HG03442 (cell line): ENCODE measurements around the gene CSNK2B.
"Not testable (repeated sequence)": the region's sequence is repeated elsewhere in the genome, so short reads cannot be mapped to it uniquely, and the experiment has no call there.

Experiments used
- ATAC-seq: cut with Tn5 transposase; IDR thresholded peaks from one replicate; pipeline ENCODE4 v1.9.1; 2021; ENCODE audit warnings: mild to moderate bottlenecking, moderate library complexity; ENCODE audit not compliant: unreplicated experiment

The CSNK2B gene

DNA sequence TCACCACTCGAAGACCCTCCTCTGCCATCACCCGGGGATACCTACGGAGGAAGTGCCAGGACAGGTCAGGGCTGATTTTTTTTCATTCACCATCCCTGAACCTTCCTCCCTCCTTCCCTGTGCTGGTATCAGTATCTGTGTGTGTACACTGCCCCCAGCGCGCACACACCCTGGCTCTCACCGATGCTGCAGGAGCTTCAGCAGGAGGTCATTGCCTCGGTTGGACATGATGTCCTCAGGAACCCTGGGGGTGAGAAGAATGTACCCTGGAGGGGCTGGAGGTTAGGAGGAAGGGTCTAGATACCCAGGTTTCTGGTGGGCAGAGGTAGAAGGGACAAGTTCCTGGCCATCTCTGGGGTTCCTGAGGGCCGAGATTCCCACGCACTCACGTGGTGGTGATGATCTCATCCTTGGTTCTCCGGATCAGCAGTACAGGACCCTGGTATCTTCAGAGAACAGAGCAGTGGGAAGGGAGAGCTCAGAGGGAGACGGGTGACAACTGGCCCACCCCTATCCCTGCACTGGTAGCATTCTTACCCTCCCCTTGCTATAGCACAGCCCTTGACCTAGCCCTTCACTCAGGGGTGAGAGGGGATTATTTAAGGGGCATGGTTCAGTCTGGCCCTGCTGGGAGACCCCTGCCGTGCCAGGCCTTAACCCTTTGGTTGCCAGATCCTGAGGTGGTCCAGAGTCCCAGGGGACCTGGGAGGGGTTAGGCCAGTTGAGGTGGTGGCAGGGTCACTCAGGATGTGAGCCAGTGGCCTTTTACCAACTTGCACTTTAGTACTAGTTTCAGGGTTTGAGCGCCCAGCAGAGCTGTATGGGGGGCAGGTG lies 22.2 kb downstream of the CSNK2B start:
- no peak for ATAC-seq

DNA sequence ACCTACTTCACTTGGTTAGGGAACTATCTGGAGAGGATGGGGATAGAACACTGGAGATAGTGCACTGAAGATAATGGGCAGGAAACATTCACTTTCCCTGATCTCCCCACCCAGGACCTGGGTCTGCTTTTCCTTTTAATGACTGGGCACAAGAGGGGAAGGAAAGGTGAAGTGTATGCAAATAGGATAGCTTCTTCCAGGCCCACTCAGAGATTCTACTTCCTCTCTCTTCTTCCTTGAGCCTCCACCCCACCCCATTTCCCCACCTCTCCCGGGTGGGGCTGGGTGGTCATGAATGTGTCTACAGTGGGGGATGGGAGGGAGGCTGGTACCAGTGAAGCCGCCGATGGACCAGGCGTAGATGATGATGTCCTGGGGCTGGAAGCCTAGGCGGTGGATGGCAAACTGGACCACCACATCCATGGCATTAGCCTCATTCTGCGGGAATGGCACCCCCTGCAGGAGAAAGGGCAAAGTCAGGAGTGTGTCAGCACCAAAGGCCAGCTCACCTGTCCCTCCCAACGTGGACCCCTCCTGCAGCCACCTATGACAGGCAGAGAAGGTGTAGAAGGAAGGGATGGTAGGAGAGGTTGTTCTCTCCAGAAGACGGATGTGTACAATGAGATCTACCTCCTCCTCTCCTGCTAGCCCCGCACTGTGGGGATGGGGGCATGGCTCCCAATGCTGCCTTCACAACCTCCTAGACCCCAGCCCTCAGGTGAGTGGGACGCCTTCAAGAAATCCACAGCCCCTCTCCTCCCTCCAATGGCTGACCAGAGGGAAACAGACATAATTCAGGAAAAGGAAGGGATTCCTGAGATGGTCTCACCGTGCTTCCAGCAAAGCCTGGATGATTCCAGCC lies 23.6 kb downstream of the CSNK2B start:
- ATAC-seq: no peak

DNA sequence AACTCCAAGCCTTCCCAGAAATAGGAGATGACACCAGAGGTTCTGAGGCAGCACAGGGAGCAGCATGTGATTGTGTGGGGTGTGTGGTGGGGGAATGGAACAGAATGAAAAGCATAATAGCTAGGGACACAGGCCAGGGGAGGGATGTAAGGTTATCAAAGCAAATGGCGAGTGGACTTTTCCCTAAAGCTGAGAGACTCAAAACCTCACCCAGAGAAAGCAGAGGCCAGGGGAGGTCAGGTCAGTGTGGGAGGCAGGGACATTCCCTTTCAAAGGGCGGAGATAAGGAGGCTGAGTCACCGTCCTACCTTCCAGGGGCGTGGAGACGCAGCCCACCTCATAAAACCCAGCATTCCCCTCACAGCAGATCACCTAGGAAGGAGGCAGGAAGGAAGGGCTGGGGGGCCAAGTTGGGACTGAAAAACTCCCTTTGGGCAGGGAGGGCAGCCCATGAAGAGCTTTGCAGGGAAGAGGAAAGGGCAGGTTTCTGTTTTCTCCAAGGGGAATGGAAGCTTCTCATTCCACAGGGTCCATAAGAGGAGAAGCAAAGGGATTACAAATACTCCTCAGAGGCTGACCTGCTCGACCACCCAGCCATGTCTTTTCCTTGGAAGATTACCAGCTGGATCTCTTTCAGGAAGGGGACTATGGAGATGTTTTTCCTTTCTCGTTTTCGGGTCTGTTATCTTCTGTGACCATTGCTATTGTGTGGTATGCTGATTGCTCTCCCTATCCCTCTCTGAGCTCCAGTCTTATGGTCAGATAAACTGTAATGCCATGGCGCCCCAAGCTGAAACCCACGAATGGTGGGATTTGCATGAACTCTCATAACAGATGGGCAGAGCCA lies 24.6 kb downstream of the CSNK2B start:
- ATAC-seq: no peak

DNA sequence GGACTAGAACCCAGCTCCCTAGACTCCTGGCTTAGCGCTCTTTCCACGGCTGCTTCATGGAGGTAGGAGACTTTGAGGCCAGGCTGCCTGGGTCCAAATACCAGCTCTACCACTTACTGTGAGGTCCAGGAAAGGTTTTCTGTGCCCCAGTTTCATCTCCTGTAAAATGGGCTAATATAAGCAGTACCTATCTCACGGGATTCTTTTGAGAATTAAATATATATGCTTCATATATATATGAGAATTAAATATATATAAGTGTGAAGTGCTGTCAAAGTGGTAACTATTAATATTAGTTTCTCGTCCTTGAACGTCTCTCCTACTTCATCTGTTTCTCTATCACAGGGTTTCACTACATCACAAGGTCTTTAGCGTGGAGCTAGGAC lies 25.2 kb downstream of the CSNK2B start:
- no peak for ATAC-seq

DNA sequence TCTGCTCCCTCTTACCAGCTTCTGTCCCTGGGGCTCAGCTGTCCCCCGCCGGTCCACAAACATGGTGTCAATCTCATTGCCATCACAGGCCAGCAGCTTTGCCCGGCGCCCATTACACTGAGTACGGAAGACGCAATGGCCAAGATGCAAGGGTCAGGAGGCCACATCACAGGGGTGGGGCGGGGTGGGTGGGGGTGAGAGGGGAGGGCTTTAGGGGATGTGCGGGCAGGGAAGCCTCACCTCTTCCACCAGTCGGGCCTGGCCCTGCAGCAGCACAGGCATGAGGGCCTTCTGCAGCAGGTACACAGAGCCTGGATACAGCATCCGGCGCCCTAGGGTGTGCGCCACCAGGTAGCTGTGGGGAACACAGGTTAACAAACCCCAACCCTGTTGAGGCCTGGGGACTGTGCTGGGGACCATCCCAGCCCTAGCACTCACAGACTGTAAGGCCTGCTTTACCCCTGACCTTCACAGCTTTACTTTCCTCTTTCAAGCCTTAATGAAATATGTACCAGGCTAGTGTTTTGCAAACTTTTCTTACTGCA lies 25.8 kb downstream of the CSNK2B start:
- no peak for ATAC-seq

DNA sequence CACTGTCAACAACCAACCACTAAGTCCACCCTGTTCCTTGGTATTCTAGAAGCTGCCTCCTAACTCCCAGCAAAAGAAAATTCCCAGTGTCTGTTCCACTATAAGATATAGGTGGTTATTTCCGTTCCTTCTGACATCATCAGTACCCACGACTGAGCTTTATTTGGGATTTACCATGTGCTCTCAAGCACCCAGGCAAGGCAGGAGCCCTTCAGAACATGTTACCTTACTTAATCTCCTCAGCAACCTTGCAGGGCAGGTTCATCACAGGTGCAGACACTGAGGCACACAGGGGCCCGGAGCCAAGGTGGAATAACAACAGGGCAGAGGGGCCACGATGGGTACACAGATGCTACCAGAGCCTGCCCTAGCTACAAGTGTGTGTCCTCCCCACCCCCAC lies 26.5 kb downstream of the CSNK2B start:
- ATAC-seq: no peak

DNA sequence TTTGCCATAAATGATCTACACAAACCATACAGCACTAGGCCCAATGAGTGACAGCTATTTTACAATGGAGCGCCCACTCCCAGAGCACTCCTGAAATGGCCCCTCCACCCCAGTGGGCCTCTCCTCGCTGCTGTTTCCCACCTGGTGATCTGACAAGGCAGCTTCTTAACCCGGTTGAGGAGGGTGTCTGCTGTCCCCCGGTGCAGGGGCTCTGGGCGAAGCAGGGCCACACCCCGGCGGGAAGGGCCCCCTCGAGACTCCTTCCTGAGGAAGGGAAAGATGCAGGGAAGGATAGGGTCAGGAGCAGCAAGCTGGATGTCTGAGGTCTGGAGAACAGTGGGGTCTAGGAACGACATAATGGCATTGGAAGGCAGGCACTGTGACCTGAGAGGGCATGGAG lies 27.0 kb downstream of the CSNK2B start:
- no peak for ATAC-seq

DNA sequence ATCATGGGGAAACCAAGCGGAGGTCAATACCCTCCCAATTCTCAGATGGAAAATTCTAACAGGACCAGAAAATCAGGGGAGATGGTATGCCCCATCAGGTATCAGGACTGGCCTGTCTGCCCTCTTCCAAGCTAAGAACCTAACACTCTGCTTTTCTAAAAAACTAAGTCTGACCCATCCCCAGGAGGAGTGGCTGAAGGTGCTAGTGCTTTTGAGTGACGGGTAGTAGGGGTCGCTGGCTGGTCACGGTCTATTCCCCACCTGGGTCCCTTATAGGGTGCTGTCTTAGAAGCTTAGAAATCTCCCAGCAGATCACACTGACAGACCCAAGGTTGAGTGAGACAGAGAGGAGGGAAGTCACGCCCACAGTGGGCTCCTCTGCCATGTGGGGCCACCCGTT lies 27.7 kb downstream of the CSNK2B start:
- no peak for ATAC-seq

DNA sequence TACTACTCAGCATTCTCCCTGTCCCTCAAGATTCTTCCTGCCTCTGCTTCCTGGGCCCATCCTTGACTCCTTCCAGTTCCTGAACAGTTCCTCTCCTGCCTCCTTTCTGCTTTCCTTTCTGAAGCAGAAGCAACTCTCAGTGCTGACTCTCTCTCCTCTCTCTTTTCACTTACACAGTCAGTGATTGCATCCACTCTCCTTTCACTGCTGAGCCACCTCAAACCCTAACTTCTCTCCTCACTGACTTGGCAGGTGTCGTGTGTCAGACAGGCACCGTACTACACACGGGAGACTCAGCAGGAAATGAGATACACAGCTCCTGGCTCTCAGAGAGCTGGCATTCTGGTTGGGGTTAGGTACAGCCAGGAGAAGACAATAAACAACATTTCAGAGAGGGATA lies 31.7 kb downstream of the CSNK2B start:
- ATAC-seq: no peak

DNA sequence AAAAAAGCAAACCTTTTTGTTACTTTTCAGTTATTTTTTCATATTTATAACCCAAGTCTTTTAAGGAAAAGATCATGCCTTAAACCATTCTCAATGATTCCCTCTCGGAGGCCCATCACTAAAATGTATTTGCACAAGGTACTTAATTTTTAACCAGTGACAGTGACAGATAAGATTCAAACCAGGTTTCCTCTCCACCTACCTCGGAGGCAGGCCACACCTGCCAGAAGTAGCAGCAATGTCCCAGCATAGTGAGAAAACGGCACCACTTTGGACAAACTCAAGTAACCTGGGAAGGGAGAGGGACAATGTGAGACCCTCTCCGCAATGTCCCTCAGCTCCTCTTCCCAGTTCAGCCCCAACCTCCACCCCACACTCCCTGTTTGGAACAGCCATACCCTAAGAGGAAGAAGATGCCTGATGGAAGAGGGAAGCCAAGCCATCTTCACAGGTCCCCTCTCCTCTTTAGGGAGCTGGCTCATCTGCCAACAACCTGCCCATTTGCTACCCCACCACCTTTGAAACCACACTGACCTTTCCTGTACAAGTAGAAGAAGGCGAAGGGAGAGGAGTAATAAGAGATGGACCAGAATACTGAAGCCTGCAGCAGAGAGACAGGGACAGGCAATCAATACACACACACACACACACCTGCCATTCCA lies 35.0 kb downstream of the CSNK2B start:
- no peak for ATAC-seq

DNA sequence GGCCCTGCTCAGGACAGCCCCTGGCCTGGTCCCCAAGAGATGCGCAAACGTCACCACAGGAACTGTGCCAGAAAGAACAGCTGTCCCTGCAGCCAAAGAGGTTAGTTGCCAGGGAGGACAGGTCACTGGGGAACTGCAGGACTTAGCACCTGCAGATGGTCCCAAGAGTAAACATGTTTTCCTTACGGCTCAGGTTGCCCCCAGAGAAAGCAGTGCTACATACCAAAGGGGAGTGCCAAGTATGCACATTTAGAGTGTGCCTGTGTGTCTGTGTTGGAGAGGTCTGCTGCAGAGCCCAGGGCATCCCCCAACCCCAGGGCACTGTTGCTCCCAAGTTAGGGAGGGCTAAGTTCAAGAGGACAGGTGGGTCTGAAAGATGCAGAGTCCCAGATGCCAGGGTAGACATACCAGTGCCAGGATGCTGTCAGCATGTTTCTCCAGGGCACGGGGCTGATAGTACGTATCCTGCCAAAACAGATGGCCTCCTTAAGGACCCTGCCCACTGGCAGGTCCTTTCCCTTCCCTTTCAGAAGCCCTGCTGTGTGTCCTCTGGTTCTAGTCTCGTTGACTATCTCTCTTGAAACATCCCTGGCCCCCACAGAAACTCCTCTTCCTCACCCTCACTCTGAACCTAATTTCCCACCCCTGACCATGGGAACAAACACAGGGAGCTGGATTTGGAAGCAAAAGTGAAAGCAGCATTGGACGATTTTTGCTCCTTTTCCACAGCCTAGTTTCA lies 36.0 kb downstream of the CSNK2B start:
- no peak for ATAC-seq

DNA sequence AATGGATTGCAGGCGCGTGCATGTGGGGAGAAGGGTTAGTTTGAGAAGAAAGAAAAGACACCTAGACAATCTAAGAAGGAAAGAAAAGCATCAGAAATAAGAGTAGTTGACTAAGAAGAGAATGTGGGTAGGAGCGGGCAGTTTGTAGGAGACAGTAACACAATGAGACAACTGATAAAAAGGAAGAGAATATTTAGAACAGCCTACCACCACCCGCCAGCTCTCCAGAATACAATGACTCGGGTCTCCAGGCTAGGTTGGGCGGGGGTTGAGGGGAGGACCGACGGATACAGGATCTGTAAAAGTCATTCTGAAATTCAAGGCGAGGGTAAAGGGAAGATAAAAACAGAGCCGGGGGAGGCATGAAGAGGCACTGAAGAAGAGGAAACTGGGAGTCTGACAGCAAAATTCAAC lies 36.5 kb downstream of the CSNK2B start:
- ATAC-seq: no peak

DNA sequence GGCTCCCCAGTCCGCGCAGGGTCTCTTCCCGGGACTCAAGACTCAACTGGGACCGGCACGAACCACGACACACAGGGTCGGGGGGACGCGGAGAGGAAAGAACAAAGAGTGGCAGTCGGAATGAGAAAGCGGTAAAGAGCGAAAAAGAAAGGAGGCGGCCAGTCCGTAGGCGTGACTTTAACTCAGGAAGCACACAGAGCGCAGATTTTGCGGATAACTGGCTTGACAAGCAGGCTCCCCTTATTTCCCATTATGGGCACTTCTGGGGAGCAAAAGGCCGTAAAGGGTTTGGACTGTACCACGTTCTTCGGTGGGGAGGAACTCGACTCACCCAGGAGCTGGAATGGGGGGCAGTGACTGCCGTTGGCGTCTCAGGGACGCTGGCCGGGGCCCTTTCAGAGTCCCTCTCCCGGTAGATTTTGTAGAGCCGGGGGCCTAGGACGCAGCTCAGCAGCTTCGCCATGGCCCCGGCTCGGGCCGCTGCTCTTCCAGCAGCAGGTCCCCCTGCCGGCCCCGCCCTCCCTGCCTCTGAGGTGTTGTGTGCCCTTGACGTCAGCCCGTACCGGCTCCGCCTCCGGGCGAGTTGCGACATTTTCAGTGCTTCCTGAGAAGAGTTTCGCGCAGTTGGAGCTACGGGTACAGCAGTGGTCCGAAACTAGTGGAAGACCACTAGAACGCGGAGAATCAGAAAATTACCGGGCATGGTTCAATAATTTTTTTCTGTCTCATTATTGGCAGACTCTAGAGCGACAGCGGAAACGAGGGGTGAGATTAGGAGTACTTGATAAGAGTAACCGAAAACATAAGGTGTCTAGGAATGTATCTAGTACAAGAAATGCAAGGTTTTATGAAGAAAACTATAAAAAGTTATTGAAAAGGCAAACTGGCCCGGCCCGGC lies 37.2 kb downstream of the CSNK2B start, which contains the start of gene ABHD16A:
TSS of gene ABHD16A (minus strand) at position 506 of the 898 bp plus-strand sequence. CDS start at position 463, 43 bp downstream.
- ATAC-seq: peak; percentile 86

DNA sequence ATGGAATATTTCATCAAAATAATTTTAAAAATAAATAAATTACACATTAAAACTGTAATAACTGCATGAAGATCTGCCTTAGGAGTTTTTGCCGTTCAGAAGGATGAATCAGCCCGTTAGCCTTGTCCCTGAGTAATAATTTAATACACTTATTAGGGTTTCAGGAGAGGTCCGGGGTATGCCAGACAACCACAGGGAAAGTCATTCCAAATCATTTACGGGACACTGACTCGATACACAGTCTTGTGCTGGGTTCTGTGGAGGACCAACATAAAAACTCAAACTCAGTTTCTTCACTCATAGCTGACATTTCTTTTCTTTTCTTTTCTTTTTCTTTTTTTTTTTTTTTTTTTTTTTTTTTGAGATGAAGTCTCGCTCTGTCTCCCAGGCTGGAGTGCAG lies 40.1 kb downstream of the CSNK2B start:
- ATAC-seq: no peak

DNA sequence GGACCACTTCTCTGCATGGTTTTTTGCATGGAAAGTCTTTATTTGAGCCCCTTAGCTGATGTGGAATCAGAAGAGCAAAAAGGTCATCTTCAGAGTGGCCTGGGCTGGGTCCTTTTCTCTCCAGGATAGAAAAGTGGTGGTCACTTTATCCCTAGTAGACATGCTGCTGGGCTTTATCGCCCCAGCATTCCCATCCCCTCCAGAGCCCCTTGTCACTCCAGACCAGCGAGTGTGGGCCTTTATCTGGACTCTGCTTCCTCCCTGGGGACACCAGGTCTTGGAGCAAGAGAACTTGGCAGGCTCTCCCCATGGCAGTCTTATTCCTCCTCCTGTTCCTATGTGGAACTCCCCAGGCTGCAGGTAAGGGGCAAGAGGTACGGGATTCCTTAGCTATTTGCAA lies 40.7 kb downstream of the CSNK2B start, which contains the start of gene LY6G6F:
TSS of gene LY6G6F (plus strand) at position 268 of the 400 bp plus-strand sequence. CDS start at position 309, 41 bp downstream.
- no peak for ATAC-seq

DNA sequence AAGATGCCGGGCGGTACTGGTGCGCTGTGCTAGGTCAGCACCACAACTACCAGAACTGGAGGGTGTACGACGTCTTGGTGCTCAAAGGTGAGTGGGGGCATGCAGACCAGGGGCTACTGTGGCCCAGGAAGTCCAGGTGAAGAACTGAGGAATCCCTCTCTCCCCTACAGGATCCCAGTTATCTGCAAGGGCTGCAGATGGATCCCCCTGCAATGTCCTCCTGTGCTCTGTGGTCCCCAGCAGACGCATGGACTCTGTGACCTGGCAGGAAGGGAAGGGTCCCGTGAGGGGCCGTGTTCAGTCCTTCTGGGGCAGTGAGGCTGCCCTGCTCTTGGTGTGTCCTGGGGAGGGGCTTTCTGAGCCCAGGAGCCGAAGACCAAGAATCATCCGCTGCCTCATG lies 41.8 kb downstream of the CSNK2B start:
- no peak for ATAC-seq

DNA sequence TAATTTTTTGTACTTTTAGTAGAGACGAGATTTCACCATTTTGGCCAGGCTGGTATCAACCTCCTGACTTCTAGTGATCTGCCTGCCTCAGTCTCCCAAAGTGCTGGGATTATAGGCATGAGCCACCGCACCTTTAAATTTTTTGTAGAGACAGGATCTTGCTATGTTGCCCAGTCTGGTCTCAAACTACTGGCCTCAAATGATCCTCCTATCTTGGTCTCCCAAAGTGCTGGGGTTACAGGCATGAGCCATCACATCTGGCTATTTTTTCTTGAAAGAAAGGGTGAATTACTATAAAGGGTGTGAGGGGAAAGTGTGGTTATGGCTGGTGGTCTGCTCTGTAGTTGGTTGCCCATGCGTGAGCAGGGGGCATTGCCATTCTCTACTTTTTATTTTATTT lies 42.3 kb downstream of the CSNK2B start:
- ATAC-seq: no peak

DNA sequence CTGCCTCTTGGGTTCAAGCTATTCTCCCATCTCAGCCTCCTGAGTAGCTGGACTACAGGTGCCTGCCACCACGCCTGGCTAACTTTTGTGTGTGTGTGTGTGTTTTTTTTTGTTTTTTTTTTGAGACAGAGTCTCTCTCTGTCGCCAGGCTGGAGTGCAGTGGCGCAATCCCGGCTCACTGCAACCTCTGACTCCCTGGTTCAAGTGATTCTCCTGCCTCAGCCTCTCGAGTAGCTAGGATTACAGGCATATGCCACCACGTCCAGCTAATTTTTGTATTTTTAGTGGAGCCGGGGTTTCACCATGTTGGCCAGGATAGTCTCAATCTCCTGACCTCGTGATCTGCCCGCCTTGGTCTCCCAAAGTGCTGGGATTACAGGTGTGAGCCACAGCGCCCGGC lies 43.3 kb downstream of the CSNK2B start:
- not testable (repeated sequence) for ATAC-seq
